ENCODE results near the gene CYP11A1.

The CYP11A1 gene

GRCh38 chr15:74367296-74367854 is at the start of gene CYP11A1:
TSS of gene CYP11A1 (minus strand) at chr15:74367646. CDS start at chr15:74367585, 61 bp downstream.
- DNase-seq (ENCODE audit: low read depth) = no peak

GRCh38 chr15:74417225-74417624 is 49.8 kb upstream of the CYP11A1 start:
- DNase-seq (ENCODE audit: low read depth) = no peak

GRCh38 chr15:74415966-74416916 is 48.8 kb upstream of the CYP11A1 start:
- no peak for DNase-seq (ENCODE audit: low read depth)

DNA sequence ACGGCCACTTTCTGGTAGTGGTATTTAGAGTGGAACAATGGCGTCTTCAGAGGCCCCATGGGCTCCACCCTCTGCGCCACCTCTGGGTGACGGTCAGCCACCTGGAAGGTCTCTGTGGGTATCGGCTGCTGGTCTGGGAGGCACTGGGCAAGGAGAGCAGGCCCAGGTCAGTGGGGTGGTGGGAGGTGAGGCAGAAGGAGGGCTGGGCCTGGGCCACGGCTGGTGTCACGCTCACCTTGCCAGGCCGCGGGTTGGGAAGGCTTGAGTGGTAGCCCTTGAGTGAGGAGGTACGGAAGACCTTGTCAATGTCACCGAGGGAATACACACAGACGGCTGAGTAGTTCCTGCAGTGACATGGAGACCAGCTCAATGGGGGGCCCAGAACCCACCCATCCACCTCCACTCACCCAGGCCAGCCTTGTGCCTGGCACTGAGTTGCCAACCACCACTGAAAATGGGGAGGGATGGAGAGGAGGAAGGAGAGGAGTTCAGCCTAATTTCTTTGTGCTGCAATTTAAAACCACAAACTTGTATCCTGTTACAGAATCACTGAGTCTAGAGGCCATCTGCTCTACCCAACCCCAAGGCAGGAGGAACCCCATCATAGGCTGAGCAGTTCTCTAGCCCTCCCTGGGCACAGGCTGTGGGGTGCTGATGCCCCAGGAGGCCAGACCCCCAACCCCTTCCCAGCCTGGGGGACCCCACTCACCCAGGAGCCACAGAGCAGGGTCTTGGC is 47.3 kb upstream of the CYP11A1 start:
- no peak for DNase-seq (ENCODE audit: low read depth)

GRCh38 chr15:74414081-74414580 is 46.7 kb upstream of the CYP11A1 start:
- no peak for DNase-seq (ENCODE audit: low read depth)

DNA sequence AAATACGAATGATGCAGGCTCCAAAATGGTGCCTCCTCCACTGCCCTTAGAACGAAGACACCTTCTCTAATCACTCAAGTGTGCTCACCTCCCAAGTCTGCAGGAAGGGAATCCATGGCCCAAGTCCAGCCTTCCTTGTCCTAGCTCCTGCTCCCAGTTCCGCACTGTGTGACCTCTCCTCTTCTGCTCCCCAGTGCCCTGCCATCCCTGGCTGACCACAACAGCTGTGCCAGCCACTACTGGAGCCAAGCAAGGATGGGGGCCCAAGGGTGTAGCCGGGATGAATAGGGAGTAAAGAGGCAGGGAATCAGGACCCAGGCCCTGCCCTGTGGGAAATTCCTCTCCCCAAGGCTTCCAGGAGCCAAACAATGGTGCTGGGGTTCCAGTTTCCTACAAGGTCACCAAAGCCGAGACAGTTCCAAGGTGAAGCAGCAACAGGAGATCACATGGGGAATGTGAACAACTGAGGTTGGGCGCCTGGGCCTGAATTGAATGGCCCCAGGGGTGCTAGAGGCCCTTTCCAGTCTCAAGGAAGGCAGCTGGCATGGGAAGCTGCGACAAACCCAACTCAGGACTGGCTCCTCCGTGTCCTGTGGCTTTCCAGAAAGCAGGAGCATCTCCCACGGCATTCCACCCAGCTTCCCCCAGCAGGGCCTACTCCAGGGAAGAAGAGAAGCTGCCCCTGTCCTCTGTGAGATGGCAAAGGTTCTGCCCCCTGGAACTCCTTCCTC is 46.1 kb upstream of the CYP11A1 start:
- no peak for DNase-seq (ENCODE audit: low read depth)

- DNase-seq (ENCODE audit: low read depth) = no peak
Observed at GRCh38 chr15:74412159-74412558, 44.7 kb upstream of the CYP11A1 start.

- no peak for DNase-seq (ENCODE audit: low read depth)
Observed at GRCh38 chr15:74411686-74412085, 44.2 kb upstream of the CYP11A1 start.

DNA sequence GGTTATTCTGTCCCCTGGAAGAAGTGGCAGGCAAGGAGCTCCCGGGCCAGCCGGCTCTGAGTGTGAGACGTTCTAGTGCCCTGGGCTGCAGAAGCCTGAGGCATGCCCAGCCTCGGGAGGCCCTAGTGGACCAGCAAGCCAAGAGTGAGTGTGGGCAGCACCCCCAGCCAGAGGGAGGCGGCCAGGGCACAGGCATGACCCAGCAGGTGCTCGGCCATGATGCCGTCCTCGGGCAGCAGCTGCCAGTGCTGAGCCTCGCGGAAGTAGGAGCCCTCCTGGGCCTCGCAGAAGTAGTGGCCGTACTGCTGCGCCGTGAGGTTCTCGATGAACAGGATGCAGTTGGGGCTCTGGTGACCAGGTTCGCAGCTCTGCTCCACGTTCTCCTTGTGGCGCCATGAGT is 43.1 kb upstream of the CYP11A1 start:
- DNase-seq (ENCODE audit: low read depth) = no peak

GRCh38 chr15:74409225-74409624 is 41.8 kb upstream of the CYP11A1 start:
- DNase-seq (ENCODE audit: low read depth) = no peak

DNA sequence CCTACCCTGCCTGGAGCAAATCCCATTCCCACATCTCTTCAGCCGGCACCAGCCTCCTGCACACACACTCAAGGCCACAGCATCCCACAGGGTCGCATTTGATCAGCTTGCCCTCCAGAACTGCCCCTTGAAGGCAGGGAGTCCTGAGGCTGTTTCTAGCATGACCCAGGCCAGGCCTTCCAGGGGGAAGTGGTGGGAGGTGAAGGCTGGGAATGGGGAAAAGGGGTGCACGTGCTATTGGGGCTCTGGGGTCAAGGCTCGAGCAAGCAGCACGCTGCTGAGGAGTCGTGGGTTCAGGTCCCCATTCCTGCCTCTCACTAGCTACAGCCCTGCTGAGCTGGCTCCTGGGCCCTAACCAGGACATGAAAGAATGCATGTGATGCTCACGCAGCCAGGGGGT is 41.4 kb upstream of the CYP11A1 start:
- DNase-seq (ENCODE audit: low read depth) = no peak

GRCh38 chr15:74408385-74408784 is 40.9 kb upstream of the CYP11A1 start:
- no peak for DNase-seq (ENCODE audit: low read depth)

DNA sequence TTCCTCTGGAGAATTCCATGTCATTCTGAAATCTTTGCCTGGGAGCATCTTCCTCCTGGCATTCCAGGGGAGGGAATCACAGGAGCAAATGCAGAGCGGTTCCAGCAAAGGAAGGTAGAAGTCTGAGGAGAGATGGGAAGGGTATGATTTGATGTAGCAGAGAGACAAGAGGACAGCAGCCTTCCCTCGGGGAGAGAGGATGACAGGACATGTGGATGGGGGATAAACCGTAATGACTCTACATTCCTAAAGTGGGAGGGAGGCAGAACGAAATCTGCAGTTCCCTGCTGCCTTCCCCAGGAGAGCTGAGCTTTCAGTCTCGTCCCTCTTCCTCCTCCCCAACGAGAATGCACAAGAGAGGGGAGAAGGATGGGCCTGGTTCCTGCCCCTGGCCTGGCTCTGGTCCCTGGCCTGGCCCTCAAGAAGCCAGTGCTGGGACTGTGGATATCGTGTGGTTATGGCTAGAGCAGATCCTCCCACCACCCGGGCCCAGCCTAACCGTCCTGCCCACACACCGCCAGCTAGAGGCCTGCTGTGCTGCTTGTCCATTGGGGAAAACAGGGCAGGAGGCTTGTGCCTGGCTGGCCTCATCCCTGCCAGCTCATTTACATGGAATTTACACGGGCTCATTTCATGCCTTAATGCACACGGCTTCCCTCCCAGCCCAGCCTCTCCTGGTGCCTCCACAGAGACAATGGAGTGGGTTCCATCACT is 39.7 kb upstream of the CYP11A1 start:
- peak; percentile 77 for DNase-seq (ENCODE audit: low read depth)

DNA sequence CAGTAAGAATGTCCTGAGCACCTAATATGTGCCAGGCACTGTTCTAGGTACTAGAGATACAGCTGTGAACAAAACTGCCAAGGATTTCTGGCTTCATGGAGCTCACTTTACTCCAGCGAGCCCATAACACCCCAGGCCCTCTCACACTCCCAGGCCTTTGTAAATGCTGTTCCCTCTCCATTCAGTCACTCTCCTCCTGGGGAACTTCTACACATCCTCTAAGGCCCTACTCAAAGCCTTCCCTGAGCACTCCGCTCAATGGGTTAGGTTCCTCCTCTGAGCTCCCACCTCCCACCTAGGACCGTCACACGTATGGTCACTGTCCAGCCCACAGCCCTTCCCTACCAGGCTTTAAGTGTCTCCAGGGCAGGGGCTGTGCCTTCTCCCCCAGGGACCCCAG is 39.1 kb upstream of the CYP11A1 start:
- no peak for DNase-seq (ENCODE audit: low read depth)

GRCh38 chr15:74405823-74406222 is 38.4 kb upstream of the CYP11A1 start:
- no peak for DNase-seq (ENCODE audit: low read depth)

DNA sequence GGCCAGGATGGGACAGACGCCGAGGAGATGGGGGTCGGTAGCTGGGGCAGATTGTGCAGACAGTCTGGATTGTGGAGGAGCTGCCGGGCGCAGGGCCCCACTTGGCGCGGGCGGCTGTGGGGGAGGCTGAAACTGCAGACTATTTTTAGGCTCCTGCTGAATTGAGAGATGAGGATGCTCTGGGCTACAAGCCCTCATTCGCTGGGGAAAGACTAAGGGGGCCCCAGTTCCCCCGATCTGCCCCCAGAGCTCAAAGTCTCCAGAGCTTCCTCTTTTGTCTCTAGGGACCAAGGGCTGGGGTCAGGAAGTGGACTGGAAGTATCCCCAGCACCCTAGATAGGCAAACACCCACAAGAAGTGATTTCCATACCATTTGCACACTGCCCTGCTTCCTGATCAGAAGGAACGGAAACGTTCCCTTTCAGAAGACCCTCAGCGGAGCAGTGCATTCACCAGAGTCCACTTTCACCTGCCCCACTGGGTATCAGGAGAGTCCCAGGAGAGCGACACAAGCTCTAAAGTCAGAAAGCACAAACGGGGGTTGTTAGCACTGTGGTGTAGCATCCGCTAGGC is 36.6 kb upstream of the CYP11A1 start:
- DNase-seq (ENCODE audit: low read depth) = no peak

- no peak for DNase-seq (ENCODE audit: low read depth)
Observed at GRCh38 chr15:74403588-74403919, 36.1 kb upstream of the CYP11A1 start.

- DNase-seq (ENCODE audit: low read depth) = no peak
Observed at GRCh38 chr15:74402873-74403587, 35.6 kb upstream of the CYP11A1 start.

GRCh38 chr15:74402337-74402841 is 34.9 kb upstream of the CYP11A1 start:
- DNase-seq (ENCODE audit: low read depth) = no peak

All from non-pigmented ciliary epithelial cell (primary cell).